GM19328 (cell line): ENCODE results near the gene CNTROB.

ENCODE experiments used
- ATAC-seq: cut with Tn5 transposase; IDR thresholded peaks from one replicate; pipeline ENCODE4 v1.9.1; 2021; ENCODE audit warnings: mild to moderate bottlenecking, moderate library complexity; ENCODE audit not compliant: unreplicated experiment

CNTROB gene, protein sequence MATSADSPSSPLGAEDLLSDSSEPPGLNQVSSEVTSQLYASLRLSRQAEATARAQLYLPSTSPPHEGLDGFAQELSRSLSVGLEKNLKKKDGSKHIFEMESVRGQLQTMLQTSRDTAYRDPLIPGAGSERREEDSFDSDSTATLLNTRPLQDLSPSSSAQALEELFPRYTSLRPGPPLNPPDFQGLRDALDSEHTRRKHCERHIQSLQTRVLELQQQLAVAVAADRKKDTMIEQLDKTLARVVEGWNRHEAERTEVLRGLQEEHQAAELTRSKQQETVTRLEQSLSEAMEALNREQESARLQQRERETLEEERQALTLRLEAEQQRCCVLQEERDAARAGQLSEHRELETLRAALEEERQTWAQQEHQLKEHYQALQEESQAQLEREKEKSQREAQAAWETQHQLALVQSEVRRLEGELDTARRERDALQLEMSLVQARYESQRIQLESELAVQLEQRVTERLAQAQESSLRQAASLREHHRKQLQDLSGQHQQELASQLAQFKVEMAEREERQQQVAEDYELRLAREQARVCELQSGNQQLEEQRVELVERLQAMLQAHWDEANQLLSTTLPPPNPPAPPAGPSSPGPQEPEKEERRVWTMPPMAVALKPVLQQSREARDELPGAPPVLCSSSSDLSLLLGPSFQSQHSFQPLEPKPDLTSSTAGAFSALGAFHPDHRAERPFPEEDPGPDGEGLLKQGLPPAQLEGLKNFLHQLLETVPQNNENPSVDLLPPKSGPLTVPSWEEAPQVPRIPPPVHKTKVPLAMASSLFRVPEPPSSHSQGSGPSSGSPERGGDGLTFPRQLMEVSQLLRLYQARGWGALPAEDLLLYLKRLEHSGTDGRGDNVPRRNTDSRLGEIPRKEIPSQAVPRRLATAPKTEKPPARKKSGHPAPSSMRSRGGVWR

DNA sequence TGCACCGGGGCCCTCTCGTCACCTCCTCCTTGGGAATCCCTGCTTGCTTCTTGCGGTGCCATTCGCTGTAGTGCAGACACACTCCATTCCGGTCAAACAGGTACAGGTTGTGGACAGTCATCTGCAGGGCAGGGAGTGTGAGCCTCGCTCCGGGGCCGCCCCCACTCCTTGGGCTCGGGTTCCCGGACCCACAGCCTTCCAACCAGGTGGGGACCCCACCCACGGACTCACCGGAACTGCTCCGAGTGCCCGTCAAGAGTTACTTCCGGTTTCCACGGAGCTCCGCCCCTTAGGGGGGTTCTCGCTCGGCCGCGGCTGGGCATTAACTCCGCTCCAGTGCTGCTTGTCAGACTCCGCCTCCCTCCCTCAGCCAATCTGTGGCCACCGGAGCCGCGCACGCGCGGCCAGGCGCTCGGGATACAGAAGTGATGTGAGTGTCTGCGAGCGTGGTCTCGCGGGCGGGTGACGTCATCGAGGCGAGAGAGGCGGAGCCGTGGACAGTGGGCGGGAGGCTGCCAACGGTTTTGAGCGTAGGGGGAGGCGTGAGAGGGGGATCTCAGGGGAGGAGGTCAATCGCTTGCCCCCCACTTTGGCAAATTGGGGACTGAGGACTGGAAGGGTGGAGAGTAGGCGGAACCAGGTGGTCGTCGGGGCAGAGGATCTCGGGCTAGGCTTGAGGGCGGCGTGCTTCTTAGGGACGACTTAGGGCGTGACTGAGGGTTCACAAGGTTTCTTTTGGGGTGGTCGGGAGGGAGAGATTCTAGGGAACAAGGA is at the start of gene CNTROB, which contains the start of gene TRAPPC1:
CNTROB (plus strand) TSS at position 498 of the 774 bp plus-strand sequence. CDS start 874 bp downstream, outside the sequence.
TRAPPC1 (minus strand) TSS at position 238 of the 774 bp plus-strand sequence; CDS start at position 121, 117 bp downstream.
- peak; percentile 93 for ATAC-seq

DNA sequence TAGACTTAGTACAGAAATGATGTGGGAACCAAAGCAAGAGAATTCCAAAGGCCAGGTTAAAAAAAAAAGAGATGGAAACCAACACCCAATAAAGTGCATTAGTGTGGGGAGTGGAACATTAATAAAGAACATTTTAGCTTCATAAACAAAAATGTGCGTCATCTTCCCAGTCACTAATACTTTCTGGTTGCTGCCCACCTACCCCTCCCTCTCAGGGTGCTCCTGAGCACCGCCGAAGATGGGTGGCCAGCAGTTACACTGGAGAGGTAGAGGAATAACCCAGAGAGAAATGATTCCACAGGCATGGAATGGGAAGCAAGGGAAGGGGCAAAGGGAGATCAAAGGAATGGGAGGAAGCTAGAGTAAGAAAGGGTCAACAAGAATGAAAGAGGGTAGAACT is 49.4 kb upstream of the CNTROB start:
- no peak for ATAC-seq

DNA sequence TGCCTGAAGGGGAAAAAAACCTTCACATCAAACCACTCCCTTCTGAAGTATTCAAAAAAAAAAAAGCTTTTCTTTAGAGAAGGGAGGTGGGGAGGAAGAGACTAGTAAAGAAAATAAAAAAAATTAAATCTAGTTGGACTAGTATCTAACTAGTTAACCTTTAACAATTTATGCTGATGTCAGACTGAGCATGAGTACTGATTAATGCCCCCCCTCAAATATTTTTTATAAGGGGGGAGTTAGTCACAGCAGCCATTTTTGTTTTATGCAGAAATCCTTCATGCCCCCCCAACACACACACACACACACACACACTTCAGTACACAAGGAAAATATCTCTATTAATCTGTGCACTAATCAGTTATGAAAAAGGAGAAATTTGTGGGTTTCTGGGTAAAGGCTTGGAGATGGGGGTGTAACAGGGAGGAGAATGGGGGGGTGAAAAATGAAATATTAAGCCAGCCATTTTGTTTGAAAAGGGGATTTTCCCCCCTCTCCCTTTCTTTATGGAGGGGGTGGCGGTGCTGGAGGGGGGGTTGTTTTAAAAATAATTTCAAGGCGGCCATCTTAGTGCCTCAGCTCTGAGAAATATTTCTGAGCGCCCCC is 48.1 kb upstream of the CNTROB start:
- no peak for ATAC-seq

DNA sequence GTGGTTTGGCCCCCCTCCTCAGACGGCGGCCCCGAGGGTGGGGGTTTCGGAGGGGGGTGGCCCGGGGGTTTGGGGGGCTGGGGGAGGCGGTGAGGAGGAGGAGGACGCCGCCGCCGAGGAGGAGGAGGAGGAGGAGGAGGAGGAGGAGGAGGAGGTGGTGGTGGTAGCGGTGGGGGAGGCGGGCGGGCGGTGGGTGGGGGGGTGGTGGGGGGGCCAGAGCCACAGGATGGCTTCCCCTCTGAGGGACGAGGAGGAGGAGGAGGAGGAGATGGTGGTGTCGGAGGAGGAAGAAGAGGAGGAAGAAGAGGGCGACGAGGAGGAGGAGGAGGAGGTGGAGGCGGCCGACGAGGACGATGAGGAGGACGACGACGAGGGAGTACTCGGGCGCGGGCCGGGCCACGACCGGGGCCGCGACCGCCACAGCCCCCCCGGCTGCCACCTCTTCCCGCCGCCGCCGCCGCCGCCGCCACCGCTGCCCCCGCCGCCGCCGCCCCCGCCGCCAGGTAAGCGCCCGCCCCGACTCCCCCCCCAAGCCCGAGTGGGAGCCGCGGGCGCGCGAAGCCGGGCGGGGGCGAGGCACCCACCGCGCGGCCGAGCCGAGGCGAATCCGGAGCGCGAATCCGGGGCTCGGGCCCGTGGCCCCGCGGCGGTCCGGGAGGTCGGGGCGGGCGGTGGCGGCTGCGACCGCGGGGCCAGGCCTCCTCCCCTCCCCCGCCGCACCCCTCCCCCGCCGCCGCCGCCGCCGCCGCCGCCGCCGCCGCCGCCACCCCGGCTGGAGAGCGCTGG is 47.2 kb upstream of the CNTROB start:
- ATAC-seq: no peak

DNA sequence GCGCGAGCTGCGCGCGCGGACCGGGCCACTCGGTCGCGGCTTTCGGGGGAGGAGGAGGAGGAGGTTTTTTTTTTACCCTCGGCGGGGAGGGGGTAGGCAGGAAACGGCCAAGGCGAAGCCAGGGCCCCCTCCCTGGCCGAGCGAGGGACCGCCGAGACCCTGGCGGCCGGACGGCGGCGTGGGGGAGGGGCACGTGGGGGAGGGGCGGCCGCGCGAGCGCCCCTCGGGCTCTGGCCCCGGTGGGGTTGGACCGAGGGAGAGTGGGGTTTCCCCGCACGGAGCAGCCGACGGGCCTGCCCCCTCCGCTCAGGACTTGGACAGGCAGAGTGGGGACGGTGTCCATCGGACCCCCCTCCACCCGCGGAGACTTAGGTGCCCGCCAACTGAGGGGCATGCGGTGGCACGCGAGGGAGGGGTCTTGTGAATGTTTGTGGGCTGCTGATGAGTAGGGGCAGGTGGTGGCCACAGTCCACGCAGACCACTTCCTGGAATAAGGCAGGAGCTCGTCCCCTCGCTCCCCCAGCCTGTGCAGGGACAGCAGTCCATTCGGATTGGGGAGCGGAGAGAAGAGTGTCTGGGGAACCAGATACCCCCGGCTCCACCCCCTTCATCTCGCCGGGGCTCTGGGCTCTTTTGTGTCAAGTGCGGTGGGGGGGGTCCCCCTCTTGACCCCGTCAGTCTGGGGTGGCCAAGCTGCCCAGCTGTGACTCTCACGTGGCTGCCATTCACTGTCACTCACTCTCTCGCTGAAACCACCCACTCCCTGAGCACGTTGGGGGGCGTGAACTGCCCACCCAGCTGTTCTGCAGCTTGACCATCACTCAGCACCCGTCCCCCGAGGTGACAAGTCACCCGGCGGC is 46.4 kb upstream of the CNTROB start:
- ATAC-seq: no peak

DNA sequence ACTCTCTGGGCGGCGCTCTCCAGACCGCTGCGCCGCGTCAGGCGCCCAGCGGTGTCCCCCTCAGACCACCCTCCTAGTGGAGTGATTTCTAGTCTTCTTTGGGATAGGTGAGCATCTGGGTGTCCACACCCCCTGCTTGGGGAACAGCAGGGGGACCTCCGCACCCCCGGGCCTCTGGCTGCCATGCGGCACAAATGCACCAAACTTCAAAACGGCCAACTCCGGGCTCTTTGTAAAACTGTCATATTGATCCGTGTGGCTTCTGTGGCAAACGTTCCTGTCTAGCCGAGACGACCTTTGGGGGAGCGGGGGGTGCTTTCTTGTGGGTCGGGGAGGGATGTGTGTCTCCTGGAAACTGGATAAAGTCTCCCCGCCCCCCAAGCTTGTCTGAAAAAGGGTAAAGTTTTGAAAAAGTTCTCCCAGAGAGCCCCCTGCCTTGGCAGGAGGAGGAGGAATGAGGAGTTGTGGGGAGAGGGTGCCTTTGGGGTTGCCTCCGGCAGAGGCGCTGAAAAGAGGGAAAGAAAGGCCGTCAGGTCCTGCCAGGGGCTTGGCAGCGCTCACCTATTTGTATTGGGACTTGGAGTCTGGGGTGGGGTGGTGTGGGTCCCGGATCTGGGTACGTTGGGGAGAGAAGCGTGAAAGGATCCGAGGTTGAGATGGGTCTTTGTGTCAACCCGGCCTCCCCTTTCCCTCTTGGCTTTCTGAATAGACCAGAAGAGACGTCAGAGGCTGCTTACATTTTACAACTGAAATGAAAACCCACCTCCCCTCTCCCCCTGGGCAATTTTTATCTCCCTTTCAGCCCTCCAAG is 45.6 kb upstream of the CNTROB start:
- ATAC-seq: no peak

DNA sequence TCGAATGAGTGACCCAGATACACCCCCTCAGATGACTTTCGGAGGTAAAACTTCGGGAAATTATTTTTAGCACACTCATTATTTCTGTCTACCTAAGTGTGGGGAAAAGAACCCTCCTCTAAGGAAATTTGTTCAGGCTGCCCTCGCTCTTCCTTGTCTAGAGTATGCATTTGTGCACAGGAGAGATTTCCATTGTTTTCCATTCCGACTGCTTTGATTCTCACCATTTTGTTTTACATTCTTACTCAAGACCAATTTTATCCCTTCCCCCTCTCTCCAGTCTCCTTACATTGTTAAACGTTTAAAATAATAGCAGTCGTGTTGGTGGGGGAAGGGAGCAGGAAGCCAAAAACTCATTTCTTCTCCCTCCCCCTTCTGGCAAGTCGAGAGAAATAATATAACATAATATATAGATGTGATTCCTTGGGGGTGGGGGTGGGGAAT is 44.9 kb upstream of the CNTROB start:
- ATAC-seq: no peak

DNA sequence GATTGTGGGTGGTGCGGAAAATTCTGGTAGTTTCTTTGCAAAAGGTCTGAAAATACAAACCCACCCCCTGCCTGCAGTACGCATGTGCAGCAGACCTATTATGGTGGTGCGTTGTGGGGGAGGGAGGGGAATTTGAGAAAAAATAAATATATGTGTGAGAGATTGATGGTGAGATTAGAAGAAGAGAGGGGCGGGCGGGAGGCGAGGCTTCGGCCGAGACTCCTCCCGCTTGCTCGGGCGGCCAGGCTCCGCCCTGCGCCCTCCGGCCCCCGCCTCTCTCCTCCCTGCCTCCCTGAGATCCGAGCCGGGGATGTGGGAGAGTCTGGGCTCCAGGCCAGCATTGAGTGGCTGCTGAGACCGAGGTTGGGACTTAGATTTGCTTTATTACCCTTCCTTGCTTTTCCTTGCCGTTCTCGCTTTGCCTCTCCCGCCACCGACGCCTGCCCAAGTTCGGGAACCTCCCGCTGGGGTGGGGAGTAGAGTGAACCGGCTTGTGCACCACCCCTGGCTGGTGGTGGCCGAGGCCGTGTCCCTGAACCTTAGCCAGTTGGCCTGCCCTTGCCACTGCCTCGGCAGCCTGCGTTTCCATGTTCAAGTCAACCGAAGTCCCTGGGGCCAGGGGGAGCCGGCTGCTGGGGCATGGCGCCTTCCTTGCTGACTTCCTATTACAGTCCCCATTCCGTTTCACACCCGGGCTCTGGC is 44.4 kb upstream of the CNTROB start:
- no peak for ATAC-seq

DNA sequence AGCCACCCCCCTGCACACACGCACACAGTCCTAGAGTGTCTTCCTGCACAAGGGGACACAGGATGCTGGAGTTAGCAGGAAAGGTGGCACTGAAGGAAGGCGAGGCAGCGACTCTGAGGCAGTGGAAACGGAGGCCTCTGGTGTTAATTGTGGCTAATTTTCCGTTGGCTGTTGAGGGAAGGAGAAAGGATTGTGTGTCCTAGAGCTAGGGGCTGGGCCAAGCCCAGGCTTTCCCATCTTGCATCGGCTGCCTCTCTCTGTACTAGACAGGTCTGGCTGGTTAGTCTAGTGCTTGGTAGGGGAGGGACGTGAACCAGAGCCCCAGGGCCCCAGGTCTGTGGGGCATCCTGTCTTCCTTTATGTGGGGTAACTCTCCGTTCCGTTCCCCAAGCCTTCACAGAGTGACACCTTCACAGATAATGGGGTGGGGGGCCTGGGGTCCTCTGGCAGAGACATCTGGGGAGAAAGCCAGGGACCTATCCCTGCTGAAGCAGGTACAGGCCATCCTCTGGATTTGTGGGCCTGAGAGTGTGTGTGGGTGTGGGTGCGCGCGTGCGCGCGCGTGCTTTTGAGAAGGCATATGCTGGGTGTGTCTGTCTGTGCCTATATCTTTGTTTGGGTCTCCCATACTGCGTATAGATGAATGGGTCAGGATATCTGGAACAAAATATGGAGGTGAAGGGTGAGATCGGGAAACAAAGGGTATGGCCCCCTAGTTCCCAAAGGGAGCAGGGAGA is 43.7 kb upstream of the CNTROB start, which contains the start of gene CHD3:
CHD3 (plus strand) TSS at position 606 of the 737 bp plus-strand sequence. CDS start 212 bp downstream, outside the sequence.
- no peak for ATAC-seq

DNA sequence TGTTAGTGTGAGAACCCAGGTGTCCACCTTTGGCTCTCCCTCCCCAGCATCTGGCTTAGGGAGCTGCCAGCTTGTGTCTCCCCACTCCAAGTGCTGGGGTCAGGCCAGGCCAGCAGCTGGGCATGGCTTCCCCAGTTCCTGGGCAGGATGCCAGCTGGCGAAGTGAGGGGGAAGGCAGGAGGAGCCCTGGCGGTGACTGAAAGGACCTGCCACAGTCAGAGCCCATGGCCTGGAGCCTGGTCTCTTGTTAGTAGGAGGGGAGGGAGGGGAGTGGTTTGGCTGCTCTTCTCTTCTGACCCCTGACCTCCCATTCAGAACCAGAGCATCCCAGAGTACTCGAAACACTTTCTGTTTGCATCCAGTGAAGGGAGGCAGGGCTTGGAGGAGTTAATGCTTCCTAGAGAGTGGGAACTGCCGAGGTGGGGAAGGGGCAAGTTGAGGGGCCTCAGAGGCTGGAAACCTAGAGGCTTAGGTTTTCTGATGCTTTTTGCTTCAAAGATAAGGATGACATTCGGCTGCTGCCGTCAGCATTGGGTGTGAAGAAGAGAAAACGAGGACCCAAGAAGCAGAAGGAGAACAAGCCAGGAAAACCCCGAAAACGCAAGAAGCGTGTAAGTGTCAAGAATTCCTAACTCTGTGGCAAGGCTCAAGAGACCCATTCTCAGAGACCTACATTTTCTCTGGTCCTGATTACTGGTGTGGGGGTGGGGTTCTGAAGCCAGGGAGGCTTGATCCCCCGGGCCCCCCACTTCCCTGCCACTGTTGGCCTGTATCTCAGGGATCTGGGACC is 42.6 kb upstream of the CNTROB start:
- no peak for ATAC-seq

DNA sequence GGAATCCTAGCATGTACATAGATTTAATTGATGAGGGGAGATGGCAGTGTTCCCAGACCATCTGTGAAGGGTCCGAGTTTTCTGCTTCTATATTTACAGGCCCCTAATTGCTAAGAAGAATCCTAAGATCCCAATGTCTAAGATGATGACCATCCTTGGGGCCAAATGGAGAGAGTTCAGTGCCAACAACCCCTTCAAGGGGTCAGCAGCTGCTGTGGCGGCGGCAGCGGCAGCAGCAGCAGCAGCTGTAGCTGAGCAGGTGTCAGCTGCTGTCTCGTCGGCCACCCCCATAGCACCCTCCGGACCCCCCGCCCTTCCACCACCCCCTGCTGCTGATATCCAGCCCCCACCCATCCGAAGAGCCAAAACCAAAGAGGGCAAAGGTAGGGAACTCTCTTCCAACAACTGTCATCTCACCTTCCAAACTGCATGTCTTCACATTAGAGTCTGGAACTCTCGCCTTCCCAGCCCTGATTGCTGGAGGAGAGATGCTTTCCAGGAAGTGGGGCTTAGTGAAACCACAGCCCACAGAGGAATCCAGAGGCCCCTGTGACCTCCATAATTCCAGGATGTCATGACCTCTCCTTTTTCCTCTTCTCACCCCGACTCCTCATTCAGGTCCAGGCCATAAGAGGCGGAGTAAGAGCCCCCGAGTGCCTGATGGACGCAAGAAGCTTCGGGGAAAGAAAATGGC is 38.7 kb upstream of the CNTROB start:
- ATAC-seq: no peak

DNA sequence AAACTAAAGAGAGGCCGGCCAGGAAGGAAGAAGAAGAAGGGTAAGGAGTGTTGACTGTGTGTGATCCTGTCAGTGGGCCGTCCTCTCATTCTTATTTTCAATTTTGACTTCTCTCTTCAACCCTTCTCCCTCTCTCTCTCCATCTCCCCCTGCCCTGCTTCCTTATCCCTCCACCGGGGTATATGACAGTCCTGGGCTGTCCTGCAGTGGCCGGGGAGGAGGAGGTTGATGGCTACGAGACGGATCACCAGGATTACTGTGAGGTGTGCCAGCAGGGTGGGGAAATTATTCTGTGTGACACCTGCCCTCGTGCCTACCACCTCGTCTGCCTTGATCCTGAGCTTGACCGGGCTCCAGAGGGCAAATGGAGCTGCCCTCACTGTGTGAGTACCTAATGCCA is 37.8 kb upstream of the CNTROB start:
- ATAC-seq: no peak

DNA sequence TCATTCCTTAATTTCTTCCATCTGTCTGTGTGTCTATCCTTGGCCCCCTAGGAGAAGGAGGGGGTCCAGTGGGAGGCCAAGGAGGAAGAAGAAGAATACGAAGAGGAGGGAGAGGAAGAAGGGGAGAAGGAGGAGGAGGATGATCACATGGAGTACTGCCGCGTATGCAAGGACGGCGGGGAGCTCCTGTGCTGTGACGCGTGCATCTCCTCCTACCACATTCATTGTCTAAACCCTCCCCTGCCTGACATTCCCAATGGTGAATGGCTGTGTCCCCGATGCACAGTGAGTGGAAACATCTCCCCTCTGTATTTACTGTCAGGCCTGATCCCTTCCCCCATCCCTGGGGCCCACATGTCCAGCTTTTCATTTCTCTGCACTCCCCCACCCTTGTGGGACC is 37.1 kb upstream of the CNTROB start:
- ATAC-seq: no peak

DNA sequence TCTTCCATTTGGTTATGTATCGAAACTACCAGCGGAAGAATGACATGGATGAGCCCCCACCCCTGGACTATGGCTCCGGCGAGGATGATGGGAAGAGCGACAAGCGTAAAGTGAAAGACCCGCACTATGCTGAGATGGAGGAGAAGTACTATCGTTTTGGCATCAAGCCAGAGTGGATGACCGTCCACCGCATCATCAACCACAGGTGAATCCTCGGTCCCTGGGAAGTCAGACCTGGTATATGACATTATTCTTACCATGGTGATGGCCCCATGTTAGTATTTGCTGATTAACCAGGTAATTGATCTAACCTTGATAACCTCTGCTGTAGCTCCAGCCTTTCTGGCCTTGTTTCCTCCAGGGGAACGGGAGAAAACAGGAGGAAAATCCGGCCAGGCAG is 34.9 kb upstream of the CNTROB start:
- no peak for ATAC-seq

DNA sequence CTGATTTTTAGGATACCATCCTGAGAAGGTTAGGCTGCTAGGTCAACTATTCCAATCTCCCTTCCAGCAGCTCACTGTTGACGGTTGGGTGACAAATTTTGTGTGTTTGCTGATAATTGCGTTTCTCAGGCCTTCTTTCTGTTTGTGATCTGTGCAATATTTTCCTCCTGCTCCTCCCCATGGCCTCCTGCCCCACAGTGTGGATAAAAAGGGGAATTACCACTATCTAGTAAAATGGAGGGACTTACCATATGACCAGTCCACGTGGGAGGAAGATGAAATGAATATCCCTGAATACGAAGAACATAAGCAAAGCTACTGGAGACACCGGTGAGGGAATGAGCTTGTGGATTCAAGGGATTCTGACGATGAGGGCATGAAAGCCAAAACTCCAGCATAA is 34.2 kb upstream of the CNTROB start:
- no peak for ATAC-seq
